Glomerular endothelial cell (primary cell): ENCODE data around the gene MTF2. TPM values are rescaled to one million over a fixed set of nuclear protein-coding genes. Genes with fewer than 3 reads are reported as not detected.
"Not testable (repeated sequence)": the region's sequence is repeated elsewhere in the genome, so short reads cannot be mapped to it uniquely, and the experiment has no call there.

Experiments used
- DNase-seq: peaks from one replicate; pipeline ENCODE4 v3.0.0-alpha.2; 2011; ENCODE audit warnings: low read depth, low spot score; ENCODE audit errors: extremely low read depth
- total RNA-seq: library from RNA; depleted of rRNA; stranded (reverse); fragments of >200 nt; gene quantifications from 2 replicates; pipeline ENCODE4 v1.2.3, GENCODE V29; 2015

The MTF2 gene
- total RNA-seq: 16.6 and 19.5 TPM in 2 replicates

GRCh38 chr1:93078986-93079654, at the start of gene MTF2:
Gene MTF2 (plus strand): TSS chr1:93079283. CDS start chr1:93079527, 244 bp downstream.
- DNase-seq: no peak

- DNase-seq: no peak
These were observed 49.8 kb upstream of the MTF2 start for GRCh38 chr1:93029317-93029716.

- not testable (repeated sequence) for DNase-seq
These were observed 48.9 kb upstream of the MTF2 start for GRCh38 chr1:93030191-93030590.

GRCh38 chr1:93031711-93032110, 47.4 kb upstream of the MTF2 start:
- DNase-seq: no peak

GRCh38 chr1:93033029-93033428, 46.1 kb upstream of the MTF2 start:
- no peak for DNase-seq

- no peak for DNase-seq
These were observed 45.3 kb upstream of the MTF2 start for GRCh38 chr1:93033785-93034184.

GRCh38 chr1:93034397-93034796, 44.7 kb upstream of the MTF2 start:
- DNase-seq: no peak

- no peak for DNase-seq
These were observed 42.4 kb upstream of the MTF2 start for GRCh38 chr1:93036672-93037071.

- DNase-seq: no peak
These were observed 36.7 kb upstream of the MTF2 start for GRCh38 chr1:93042187-93043056.

- no peak for DNase-seq
These were observed 36.0 kb upstream of the MTF2 start for GRCh38 chr1:93043057-93043557.

GRCh38 chr1:93047618-93048017, 31.5 kb upstream of the MTF2 start:
- no peak for DNase-seq

- DNase-seq: no peak
These were observed 27.1 kb upstream of the MTF2 start for GRCh38 chr1:93051961-93052360.

GRCh38 chr1:93056214-93056613, 22.9 kb upstream of the MTF2 start:
- DNase-seq: no peak

- DNase-seq: no peak
These were observed 22.4 kb upstream of the MTF2 start for GRCh38 chr1:93056649-93057048.

- no peak for DNase-seq
These were observed 16.9 kb upstream of the MTF2 start for GRCh38 chr1:93061895-93062792.

GRCh38 chr1:93076268-93076667, 2.8 kb upstream of the MTF2 start:
- DNase-seq: no peak

- DNase-seq: no peak
These were observed 880 bp upstream of the MTF2 start for GRCh38 chr1:93078203-93078602.

GRCh38 chr1:93078638-93078985, 471 bp upstream of the MTF2 start:
- DNase-seq: no peak

GRCh38 chr1:93079685-93080141, 630 bp downstream of the MTF2 start:
- DNase-seq: no peak

- DNase-seq: no peak
These were observed 1.2 kb downstream of the MTF2 start for GRCh38 chr1:93080179-93080823.
